BLaER1 (cell line): ENCODE data around the gene MORN1.
"Not testable (repeated sequence)": the region's sequence is repeated elsewhere in the genome, so short reads cannot be mapped to it uniquely, and the experiment has no call there.

Experiments used
- H3K27ac ChIP-seq: shearing (Covaris generic); formaldehyde crosslinking; 2 replicates; pipeline ENCODE4 v1.8.1; 2022
- H3K27me3 ChIP-seq: shearing (Covaris generic); formaldehyde crosslinking; 2 replicates; pipeline ENCODE4 v1.8.1; 2022
- H3K36me3 ChIP-seq: shearing (Covaris generic); formaldehyde crosslinking; 2 replicates; pipeline ENCODE4 v1.8.1; 2022
- H3K4me1 ChIP-seq: shearing (Covaris generic); formaldehyde crosslinking; 2 replicates; pipeline ENCODE4 v1.8.1; 2022
- H3K4me2 ChIP-seq: shearing (Covaris generic); formaldehyde crosslinking; 2 replicates; pipeline ENCODE4 v1.8.1; 2022
- H3K4me3 ChIP-seq: shearing (Covaris generic); formaldehyde crosslinking; 2 replicates; pipeline ENCODE4 v1.8.1; 2022
- H3K9ac ChIP-seq: shearing (Covaris generic); formaldehyde crosslinking; 2 replicates; pipeline ENCODE4 v1.8.1; 2022
- H3K9me3 ChIP-seq: shearing (Covaris generic); formaldehyde crosslinking; 2 replicates; pipeline ENCODE4 v1.8.1; 2022
- H4K20me1 ChIP-seq: shearing (Covaris generic); formaldehyde crosslinking; 2 replicates; pipeline ENCODE4 v1.8.1; 2022
- Cebpa-rat ChIP-seq: shearing (Covaris generic); IDR thresholded peaks from 2 replicates; pipeline ENCODE4 v1.8.1; 2022

MORN1 gene

DNA sequence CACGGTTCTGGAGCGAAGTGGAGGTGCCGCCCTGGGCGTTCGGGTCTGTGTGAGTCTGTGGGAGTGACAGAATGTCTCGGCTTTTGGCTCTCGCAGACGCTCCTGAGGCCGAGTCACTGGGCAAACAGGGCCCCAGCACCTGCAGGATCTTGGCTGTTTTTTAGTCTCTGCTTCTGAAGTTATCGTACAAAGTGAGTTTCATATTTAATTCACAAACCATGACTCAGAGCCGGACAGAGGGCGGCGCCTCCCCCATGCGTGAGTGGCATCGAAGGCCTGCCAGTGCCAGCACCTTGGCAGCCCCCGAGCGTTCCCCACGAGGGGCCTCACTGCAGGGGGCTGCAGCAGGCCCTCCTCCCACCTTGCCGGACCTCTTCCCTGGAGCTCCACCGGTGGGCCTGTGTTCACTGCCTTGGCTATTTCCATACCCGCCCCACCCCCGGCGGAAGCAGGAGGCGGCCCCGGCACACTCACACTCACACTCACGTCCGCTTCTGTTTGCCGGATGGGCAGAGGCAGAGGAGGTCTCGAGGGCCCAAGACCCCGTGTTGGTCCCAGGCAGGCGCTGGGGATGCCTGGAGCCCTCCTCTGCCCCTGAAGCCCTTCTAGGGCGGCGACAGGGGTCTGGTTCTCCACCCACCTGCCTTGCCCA is 56.3 kb downstream of the MORN1 start:
- Histone ChIP-seq H3K36me3 (no peaks in the 10 kb centered on the region), H3K9me3 (no peaks in the 10 kb centered on the region), H3K9ac (no peak overlapping the region), H3K27ac (no peak overlapping the region), H3K27me3 (peaks cover 9% of the 10 kb centered on the region), H3K4me1 (peaks cover 13% of the 10 kb centered on the region), H3K4me2 (no peak overlapping the region; the same call in 1 of the 2 replicates), H3K4me3 (no peak overlapping the region), H4K20me1 (no peaks in the 10 kb centered on the region; the same call in 1 of the 2 replicates)
- no peak for TF ChIP-seq Cebpa-rat

- TF ChIP-seq Cebpa-rat: no peak
- Histone ChIP-seq H3K9ac (no peak overlapping the region), H3K4me2 (no peak overlapping the region)
These were observed 57.0 kb downstream of the MORN1 start for GRCh38 chr1:2334366-2334765.

DNA sequence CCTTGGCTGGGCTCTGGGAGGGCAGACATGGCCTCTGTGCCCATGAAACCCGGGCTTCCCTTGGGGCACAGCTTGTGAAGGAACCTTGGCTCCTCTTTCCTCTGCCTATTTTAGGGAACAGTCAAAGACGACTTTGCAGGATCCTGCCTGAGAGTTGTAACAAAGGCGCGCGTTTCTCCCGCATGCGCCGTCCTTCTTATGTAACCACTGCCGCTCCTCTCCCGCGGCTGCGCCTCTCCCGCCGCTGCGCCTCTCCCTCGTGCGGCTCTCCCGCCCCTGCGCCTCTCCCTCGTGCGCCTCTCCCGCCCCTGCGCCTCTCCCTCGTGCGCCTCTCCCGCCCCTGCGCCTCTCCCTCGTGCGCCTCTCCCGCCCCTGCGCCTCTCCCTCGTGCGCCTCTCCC is 59.8 kb downstream of the MORN1 start:
- not testable (repeated sequence) for H3K27me3 ChIP-seq, H3K36me3 ChIP-seq, H3K4me2 ChIP-seq, H4K20me1 ChIP-seq, H3K4me3 ChIP-seq, H3K9me3 ChIP-seq, H3K4me1 ChIP-seq, H3K9ac ChIP-seq, H3K27ac ChIP-seq

More at GRCh38 chr1:2334366-2334765, 57.0 kb downstream of the MORN1 start:
- Histone ChIP-seq H4K20me1 (no peaks in the 10 kb centered on the region; the same call in 1 of the 2 replicates), H3K27me3 (peaks cover 9% of the 10 kb centered on the region), H3K27ac (no peak overlapping the region), H3K9me3 (no peaks in the 10 kb centered on the region), H3K4me3 (no peak overlapping the region), H3K4me1 (peaks cover 13% of the 10 kb centered on the region), H3K36me3 (no peaks in the 10 kb centered on the region)

GRCh38 chr1:2331200-2331544 is 60.2 kb downstream of the MORN1 start:
- no peak overlapping the region for H3K4me2 ChIP-seq
- no peak for TF ChIP-seq Cebpa-rat
- H3K9me3 ChIP-seq: 0 out of 2 replicates have a peak, but pooled peaks cover 2% of the 10 kb centered on the region
- peaks cover 6% of the 10 kb centered on the region for H3K4me1 ChIP-seq
- no peaks in the 10 kb centered on the region for H3K36me3 ChIP-seq
- H3K27me3 ChIP-seq: no peaks in the 10 kb centered on the region
- H4K20me1 ChIP-seq: no peaks in the 10 kb centered on the region; the same call in 1 of the 2 replicates
- H3K9ac ChIP-seq: no peak overlapping the region
- H3K27ac ChIP-seq: no peak overlapping the region
- H3K4me3 ChIP-seq: no peak overlapping the region

GRCh38 chr1:2330519-2331199 is 60.7 kb downstream of the MORN1 start:
- Histone ChIP-seq H3K27ac (no peak overlapping the region), H3K4me3 (no peak overlapping the region), H4K20me1 (no peaks in the 10 kb centered on the region), H3K4me1 (peaks cover under 1% of the 10 kb centered on the region), H3K27me3 (no peaks in the 10 kb centered on the region), H3K9ac (no peak overlapping the region), H3K4me2 (no peak overlapping the region), H3K9me3 (peaks cover 7% of the 10 kb centered on the region), H3K36me3 (no peaks in the 10 kb centered on the region)
- TF ChIP-seq Cebpa-rat: no peak

- TF ChIP-seq Cebpa-rat: no peak
- Histone ChIP-seq H3K4me1 (no peaks in the 10 kb centered on the region), H3K27me3 (no peaks in the 10 kb centered on the region), H3K9me3 (peaks cover 13% of the 10 kb centered on the region), H3K36me3 (no peaks in the 10 kb centered on the region), H4K20me1 (no peaks in the 10 kb centered on the region), H3K27ac (no peak overlapping the region), H3K4me2 (no peak overlapping the region), H3K4me3 (no peak overlapping the region), H3K9ac (no peak overlapping the region)
These were observed 61.3 kb downstream of the MORN1 start for GRCh38 chr1:2330035-2330434.

DNA sequence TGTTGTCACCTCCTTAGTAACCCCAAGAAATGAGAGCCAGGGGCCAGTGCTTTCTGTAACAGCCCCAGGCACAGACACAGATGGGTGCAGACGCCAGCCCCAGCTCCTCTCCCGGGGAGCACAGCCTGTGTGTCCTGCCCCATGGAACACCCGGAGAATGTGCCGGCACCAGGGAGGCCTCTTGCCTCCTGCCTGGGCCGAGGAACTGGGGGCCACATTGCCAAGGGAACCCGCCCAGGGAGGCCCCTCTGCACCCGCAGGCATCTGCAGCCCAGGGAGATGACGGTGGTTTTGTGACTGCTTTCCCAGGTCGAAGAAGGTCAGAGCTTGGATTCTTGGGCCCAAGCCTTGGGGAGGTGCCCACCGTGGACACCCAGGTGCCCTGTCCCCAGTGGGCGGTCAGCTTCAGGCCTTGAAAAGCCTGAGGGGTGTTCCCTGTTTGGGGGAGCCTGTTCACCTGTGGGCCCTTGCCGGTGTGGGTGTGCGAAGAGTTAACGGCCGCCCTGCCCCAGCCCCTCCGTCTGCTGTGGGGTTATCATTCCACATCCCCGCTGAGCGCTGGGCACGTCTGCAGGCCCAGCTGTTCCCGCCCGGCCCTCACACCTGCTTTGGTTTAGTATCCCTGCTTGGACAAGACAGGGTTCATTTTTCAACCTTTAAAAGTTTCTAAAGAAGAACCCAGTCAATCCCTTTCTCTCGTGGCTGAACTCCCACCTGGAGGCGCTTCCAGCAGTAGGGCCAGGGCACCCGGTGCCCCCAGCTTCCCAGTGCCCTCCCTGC is 62.5 kb downstream of the MORN1 start:
- no peak overlapping the region for H3K4me2 ChIP-seq
- H3K27ac ChIP-seq: no peak overlapping the region
- peaks cover 24% of the 10 kb centered on the region for H3K9me3 ChIP-seq
- H3K4me3 ChIP-seq: no peak overlapping the region
- no peaks in the 10 kb centered on the region for H3K4me1 ChIP-seq
- no peaks in the 10 kb centered on the region for H3K36me3 ChIP-seq
- H4K20me1 ChIP-seq: no peaks in the 10 kb centered on the region
- no peak overlapping the region for H3K9ac ChIP-seq
- TF ChIP-seq Cebpa-rat: no peak
- no peaks in the 10 kb centered on the region for H3K27me3 ChIP-seq

GRCh38 chr1:2327841-2328240 is 63.5 kb downstream of the MORN1 start:
- no peak overlapping the region for H3K4me3 ChIP-seq
- H3K9ac ChIP-seq: no peak overlapping the region
- H4K20me1 ChIP-seq: no peaks in the 10 kb centered on the region; the same call in 1 of the 2 replicates
- no peak overlapping the region for H3K27ac ChIP-seq
- H3K4me1 ChIP-seq: peaks cover under 1% of the 10 kb centered on the region; the same call in 1 of the 2 replicates
- H3K4me2 ChIP-seq: no peak overlapping the region
- H3K36me3 ChIP-seq: no peaks in the 10 kb centered on the region
- peaks cover 24% of the 10 kb centered on the region for H3K9me3 ChIP-seq
- H3K27me3 ChIP-seq: peaks cover 8% of the 10 kb centered on the region
- no peak for TF ChIP-seq Cebpa-rat

DNA sequence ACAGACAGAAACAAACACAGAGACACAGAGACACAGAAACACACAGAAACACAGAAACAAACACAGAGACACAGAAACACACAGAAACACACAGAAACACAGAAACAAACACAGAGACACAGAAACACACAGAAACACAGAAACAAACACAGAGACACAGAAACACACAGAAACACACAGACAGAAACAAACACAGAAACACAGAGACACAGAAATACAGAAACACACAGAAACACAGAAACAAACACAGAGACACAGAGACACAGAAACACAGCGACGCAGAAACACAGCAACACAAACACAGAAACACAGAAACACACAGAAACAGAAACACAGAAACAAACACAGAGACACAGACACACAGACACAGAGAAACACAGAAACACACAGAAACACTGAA is 64.2 kb downstream of the MORN1 start:
- peaks cover 24% of the 10 kb centered on the region for H3K9me3 ChIP-seq
- not testable (repeated sequence) for H3K36me3 ChIP-seq, H4K20me1 ChIP-seq, H3K9ac ChIP-seq, H3K4me1 ChIP-seq, H3K4me2 ChIP-seq, H3K4me3 ChIP-seq, H3K27ac ChIP-seq
- peaks cover 14% of the 10 kb centered on the region for H3K27me3 ChIP-seq

GRCh38 chr1:2326524-2326923 is 64.8 kb downstream of the MORN1 start:
- Histone ChIP-seq H3K27me3 (peaks cover 21% of the 10 kb centered on the region), H3K9ac (no peak overlapping the region), H3K27ac (no peak overlapping the region), H3K9me3 (peaks cover 24% of the 10 kb centered on the region), H3K36me3 (no peaks in the 10 kb centered on the region), H3K4me1 (peaks cover 14% of the 10 kb centered on the region), H3K4me3 (no peak overlapping the region), H3K4me2 (no peak overlapping the region), H4K20me1 (peaks cover 2% of the 10 kb centered on the region; the same call in 1 of the 2 replicates)
- TF ChIP-seq Cebpa-rat: no peak
